ENCODE data around the gene RXFP4.

The RXFP4 gene

DNA sequence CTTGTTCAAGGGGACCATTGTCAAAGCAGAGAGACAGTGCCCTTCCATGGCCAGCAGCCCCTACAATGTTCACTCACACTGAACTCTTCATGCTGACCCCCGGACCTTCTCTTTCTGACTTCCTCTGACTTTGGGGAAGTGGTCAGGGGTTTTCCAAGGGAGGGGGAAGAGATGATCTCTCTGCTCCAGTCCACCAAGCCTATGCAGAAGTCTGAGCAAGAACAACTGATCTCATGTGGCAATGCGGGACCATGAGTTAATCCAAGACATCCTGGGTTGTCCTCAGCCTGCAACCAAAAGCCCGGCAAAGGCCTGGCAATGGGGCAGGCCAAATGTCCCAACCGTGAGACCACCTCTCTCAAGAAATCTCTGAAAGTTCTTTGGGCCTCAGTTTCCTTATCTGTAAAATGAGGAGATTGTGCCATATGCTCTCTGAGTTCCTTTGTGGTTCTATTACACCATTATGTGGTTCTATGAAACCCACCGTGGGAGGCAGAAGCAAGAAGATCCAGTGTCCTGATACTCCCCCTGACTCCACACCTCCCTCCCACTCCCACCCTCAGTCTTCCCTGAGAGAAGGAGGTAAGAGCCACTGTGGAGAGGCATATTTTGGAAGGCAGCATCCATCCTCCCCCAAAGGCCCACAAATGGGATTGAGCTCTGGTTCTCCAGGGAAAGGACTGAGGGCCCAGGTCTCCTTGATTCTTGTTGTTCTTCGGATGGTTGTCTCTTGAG is 48.7 kb downstream of the RXFP4 start:
- no peaks in the 10 kb centered on the region for H3K27me3 ChIP-seq (ENCODE audit: insufficient read depth, poor library complexity, severe bottlenecking)
- H3K27ac ChIP-seq (ENCODE audit: poor library complexity, severe bottlenecking), result no peak overlapping the region
- H3K9me3 ChIP-seq (ENCODE audit: severe bottlenecking), result no peaks in the 10 kb centered on the region
- no peaks in the 10 kb centered on the region for H3K4me1 ChIP-seq (ENCODE audit: insufficient read depth, poor library complexity, severe bottlenecking)
- TF ChIP-seq CTCF (IDR thresholded peaks at IDR 0.05; ENCODE audit: poor library complexity, severe bottlenecking), result no peak
- no peaks in the 10 kb centered on the region for H3K36me3 ChIP-seq (ENCODE audit: low read depth)
- no peak for ATAC-seq (ENCODE audit: low read depth)
- H3K4me3 ChIP-seq (ENCODE audit: severe bottlenecking), result no peak overlapping the region
- DNase-seq (ENCODE audit: low spot score), result no peak

All from RWPE2 (cell line).